PC-9 (cell line): Measurements from ENCODE around the gene SPATS2. TPM values are rescaled to one million over a fixed set of nuclear protein-coding genes. Genes with fewer than 3 reads are reported as not detected.

Experiments used
- BruUV-seq: library from RNA; stranded (reverse); fragments of 400-500 nt; replicated peaks from 2 replicates; lab custom pipeline; 2021; lab: Mats Ljungman, UMichigan
- CTCF ChIA-PET: fragments of 300-600 bp; sonication (Branson Sonifier 250); formaldehyde crosslinking; loops from one replicate; lab custom pipeline; 2022; ENCODE audit warnings: antibody characterized with exemption; lab: Charles Lee
- POLR2A ChIA-PET: fragments of 300-600 bp; sonication (Branson Sonifier 250); formaldehyde crosslinking; loops from one replicate; lab custom pipeline; 2022; ENCODE audit warnings: antibody characterized with exemption; ENCODE audit not compliant: unreplicated experiment; lab: Charles Lee
- DNase-seq, 2 experiments: peaks; one replicate each; pipeline versions ENCODE4 v3.0.0 to v3.0.0-alpha.2; 2015 to 2022; ENCODE audit warnings: mixed read lengths in 1 of 2
- H2AFZ ChIP-seq: fragments of 200-600 bp; sonication (generic); 2 replicates; pipeline ENCODE4 v1.8.1; 2017; ENCODE audit warnings: antibody characterized with exemption
- H3F3A ChIP-seq: fragments of 200-600 bp; sonication (generic); 2 replicates; pipeline ENCODE4 v1.8.1; 2017; ENCODE audit warnings: antibody characterized with exemption, mild to moderate bottlenecking, low read depth; ENCODE audit not compliant: insufficient read depth
- H3K27ac ChIP-seq: fragments of 200-600 bp; sonication (generic); 2 replicates; pipeline ENCODE4 v1.6.1; 2016; ENCODE audit warnings: mixed run types
- H3K27me3 ChIP-seq: fragments of 200-600 bp; sonication (generic); 2 replicates; pipeline ENCODE4 v1.6.1; 2016; ENCODE audit warnings: low read depth, mixed run types; ENCODE audit not compliant: insufficient read depth
- H3K36me3 ChIP-seq: fragments of 200-600 bp; sonication (generic); 2 replicates; pipeline ENCODE4 v1.6.1; 2016; ENCODE audit warnings: low read depth, mixed run types
- H3K4me1 ChIP-seq: fragments of 200-600 bp; sonication (generic); replicated peaks from 2 replicates; pipeline ENCODE4 v1.6.1; 2016; ENCODE audit warnings: mixed run types; ENCODE audit not compliant: insufficient read depth
- H3K4me2 ChIP-seq: fragments of 200-600 bp; sonication (generic); 2 replicates; pipeline ENCODE4 v1.6.1; 2017; ENCODE audit warnings: mixed run types
- H3K4me3 ChIP-seq: fragments of 200-600 bp; sonication (generic); 2 replicates; pipeline ENCODE4 v1.6.1; 2016; ENCODE audit warnings: mixed run types
- H3K79me2 ChIP-seq: fragments of 200-600 bp; sonication (generic); 2 replicates; pipeline ENCODE4 v1.6.1; 2017; ENCODE audit warnings: low read depth, mixed run types
- H3K9me2 ChIP-seq: fragments of 200-600 bp; sonication (generic); 2 replicates; pipeline ENCODE4 v1.8.1; 2017; ENCODE audit warnings: mild to moderate bottlenecking; ENCODE audit not compliant: insufficient read depth
- H3K9me3 ChIP-seq: fragments of 200-600 bp; sonication (generic); 2 replicates; pipeline ENCODE4 v1.8.1; 2016; ENCODE audit warnings: low read depth; ENCODE audit not compliant: insufficient read depth
- H4K20me1 ChIP-seq: fragments of 200-600 bp; sonication (generic); 2 replicates; pipeline ENCODE4 v1.8.1; 2017; ENCODE audit not compliant: insufficient read depth
- CTCF ChIP-seq: fragments of 200-600 bp; sonication (generic); conservative IDR thresholded peaks from 2 replicates; pipeline ENCODE4 v1.6.1; 2017; ENCODE audit warnings: mixed run types, antibody characterized with exemption, mild to moderate bottlenecking, moderate library complexity
- EZH2 ChIP-seq: fragments of 200-600 bp; sonication (generic); IDR thresholded peaks from 2 replicates; pipeline ENCODE4 v1.8.0; 2017; ENCODE audit warnings: antibody characterized with exemption, low read depth
- intact Hi-C: fragments of 100-400 bp; cut with micrococcal nuclease; formaldehyde crosslinking; loops from one replicate; pipeline ENCODE4 v1.10.0; 2022; ENCODE audit not compliant: unreplicated experiment
- total RNA-seq: library from RNA; stranded (reverse); gene quantifications from 2 replicates; pipeline ENCODE4 v1.2.3, GENCODE V29; 2021

SPATS2 gene
- total RNA-seq, 1 experiment from 2014 or later, result 65.1 TPM

- CTCF ChIA-PET, result no interaction called here
- DNase-seq, result peak in 1 of 2 experiments; percentile 64
Observed at GRCh38 chr12:49540229-49541139, 173.2 kb downstream of the SPATS2 start.

GRCh38 chr12:49541140-49541861, 174.0 kb downstream of the SPATS2 start:
- H3K9me3 ChIP-seq, result no peaks in the 10 kb centered on the region
- H3K4me1 ChIP-seq, result peaks cover 18% of the 10 kb centered on the region
- no peaks in the 10 kb centered on the region for H4K20me1 ChIP-seq
- H3F3A ChIP-seq, result peaks cover 14% of the 10 kb centered on the region; the same call in 1 of the 2 replicates
- no peak overlapping the region for H2AFZ ChIP-seq
- H3K4me3 ChIP-seq, result no peak overlapping the region
- no peaks in the 10 kb centered on the region for H3K9me2 ChIP-seq
- no peak overlapping the region for H3K4me2 ChIP-seq
- H3K27me3 ChIP-seq, result peaks cover 18% of the 10 kb centered on the region
- BruUV-seq, result no TSS peak
- no peak overlapping the region for H3K27ac ChIP-seq
- ChIA-PET CTCF (no interaction called here), POLR2A (no interaction called here)
- no peaks in the 10 kb centered on the region for H3K36me3 ChIP-seq
- no peaks in the 10 kb centered on the region for H3K79me2 ChIP-seq
- intact Hi-C loops, result no loop called here
- no peak for DNase-seq
- TF ChIP-seq EZH2, result no peak
- TF ChIP-seq CTCF, result no peak

More at GRCh38 chr12:49540229-49541139, 173.2 kb downstream of the SPATS2 start:
- H3K4me1 ChIP-seq, result peaks cover 21% of the 10 kb centered on the region
- no peaks in the 10 kb centered on the region for H4K20me1 ChIP-seq
- intact Hi-C loops, result no loop called here
- POLR2A ChIA-PET, result interaction anchor here (0.5 kb wide), 1 partner anchor 274 kb away, joined by 25 read pairs; no protein-coding TSS in a partner anchor
- H3K27ac ChIP-seq, result no peak overlapping the region
- no TSS peak for BruUV-seq
- no peaks in the 10 kb centered on the region for H3K9me3 ChIP-seq
- H3K9me2 ChIP-seq, result no peaks in the 10 kb centered on the region
- TF ChIP-seq EZH2, result no peak
- no peak for TF ChIP-seq CTCF
- no peak overlapping the region for H3K4me3 ChIP-seq
- H3F3A ChIP-seq, result peaks cover 19% of the 10 kb centered on the region; the same call in 1 of the 2 replicates
- H3K79me2 ChIP-seq, result no peaks in the 10 kb centered on the region
- no peaks in the 10 kb centered on the region for H3K36me3 ChIP-seq
- H3K27me3 ChIP-seq, result peaks cover 18% of the 10 kb centered on the region
- H3K4me2 ChIP-seq, result 0 out of 2 replicates have a peak overlapping the region, but pooled peaks have one; percentile 7
- no peak overlapping the region for H2AFZ ChIP-seq

- CTCF ChIA-PET, result interaction anchor here (0.6 to 0.7 kb wide), 2 partner anchors 10 to 33 kb away, joined by 3 to 4 read pairs; no protein-coding TSS in a partner anchor
- peaks cover 18% of the 10 kb centered on the region for H3K27me3 ChIP-seq
- no peak for TF ChIP-seq EZH2
- no peak for TF ChIP-seq CTCF
Observed at GRCh38 chr12:49541911-49542505, 174.7 kb downstream of the SPATS2 start.

More at GRCh38 chr12:49541911-49542505, 174.7 kb downstream of the SPATS2 start:
- Histone ChIP-seq H3K27ac (no peak overlapping the region), H2AFZ (no peak overlapping the region), H3K79me2 (no peaks in the 10 kb centered on the region), H3K4me3 (no peak overlapping the region), H3K9me2 (no peaks in the 10 kb centered on the region), H3K9me3 (no peaks in the 10 kb centered on the region), H4K20me1 (no peaks in the 10 kb centered on the region), H3K4me2 (no peak overlapping the region), H3F3A (peaks cover 10% of the 10 kb centered on the region; the same call in 1 of the 2 replicates), H3K4me1 (peaks cover 16% of the 10 kb centered on the region), H3K36me3 (no peaks in the 10 kb centered on the region)
- intact Hi-C loops, result no loop called here
- DNase-seq, result no peak
- POLR2A ChIA-PET, result no interaction called here
- BruUV-seq, result no TSS peak
